Smooth muscle cell (in vitro differentiated cells): ENCODE results near the gene SPRR2B. TPM values are rescaled to one million over a fixed set of nuclear protein-coding genes. Genes with fewer than 3 reads are reported as not detected.
"Not testable (repeated sequence)": the region's sequence is repeated elsewhere in the genome, so short reads cannot be mapped to it uniquely, and the experiment has no call there.

ENCODE experiments used
- DNase-seq: peaks from one replicate; lab custom pipeline; 2025; ENCODE audit not compliant: unreplicated experiment; lab: John Stamatoyannopoulos, UW
- H2AFZ ChIP-seq: fragments of 200-600 bp; sonication (generic); 2 replicates; pipeline ENCODE4 v1.6.0; 2016; ENCODE audit warnings: antibody characterized with exemption, low read depth, mild to moderate bottlenecking
- H3F3A ChIP-seq: fragments of 200-600 bp; sonication (generic); 2 replicates; pipeline ENCODE4 v1.6.0; 2017; ENCODE audit warnings: antibody characterized with exemption, low read depth
- H3K27ac ChIP-seq: fragments of 200-600 bp; sonication (generic); 2 replicates; pipeline ENCODE4 v1.5.1; 2016; ENCODE audit warnings: low read depth, mild to moderate bottlenecking
- H3K27me3 ChIP-seq: fragments of 200-600 bp; sonication (generic); 2 replicates; pipeline ENCODE4 v1.6.1; 2016; ENCODE audit warnings: low read depth, mild to moderate bottlenecking
- H3K36me3 ChIP-seq: fragments of 200-600 bp; sonication (generic); 2 replicates; pipeline ENCODE4 v1.5.1; 2016; ENCODE audit warnings: low read depth
- H3K4me1 ChIP-seq: fragments of 200-600 bp; sonication (generic); 2 replicates; pipeline ENCODE4 v1.5.1; 2016; ENCODE audit warnings: low read depth
- H3K4me2 ChIP-seq: fragments of 200-600 bp; sonication (generic); 2 replicates; pipeline ENCODE4 v1.6.0; 2016; ENCODE audit warnings: mild to moderate bottlenecking
- H3K4me3 ChIP-seq: fragments of 200-600 bp; sonication (generic); 2 replicates; pipeline ENCODE4 v1.5.1; 2016; ENCODE audit warnings: mild to moderate bottlenecking
- H3K79me2 ChIP-seq: fragments of 200-600 bp; sonication (generic); 2 replicates; pipeline ENCODE4 v1.6.0; 2016; ENCODE audit warnings: low read depth, mild to moderate bottlenecking
- H3K9ac ChIP-seq: fragments of 200-600 bp; sonication (generic); 2 replicates; pipeline ENCODE4 v1.6.0; 2016; ENCODE audit warnings: low read depth
- H3K9me3 ChIP-seq: fragments of 200-600 bp; sonication (generic); replicated peaks from 2 replicates; pipeline ENCODE4 v1.5.1; 2016; ENCODE audit warnings: low read depth
- H4K20me1 ChIP-seq: fragments of 200-600 bp; sonication (generic); 2 replicates; pipeline ENCODE4 v1.6.0; 2016; ENCODE audit warnings: low read depth
- WGBS: methylation state at CpG from one replicate; pipeline ENCODE4 v1.1.7; 2016; ENCODE audit warnings: low lambda C conversion rate; 5-methylcytosine and 5-hydroxymethylcytosine counted together
- polyA plus RNA-seq: library from polyadenylated mRNA; unstranded; fragments of >200 nt; fragmentation: Nextera tagmentation; extraction: Ambion mirVana; gene quantifications from 2 replicates; pipeline ENCODE4 v1.2.1, GENCODE V29; 2016
- total RNA-seq: library from RNA; depleted of rRNA; stranded (reverse); fragments of >200 nt; gene quantifications from 2 replicates; pipeline ENCODE4 v1.2.3, GENCODE V29; 2014
- TF ChIP-seq, protein P1 (sequence below): fragments of 200-600 bp; sonication (generic); IDR thresholded peaks from 2 replicates; pipeline ENCODE4 v1.5.1; 2017; ENCODE audit warnings: borderline replicate concordance, mild to moderate bottlenecking, antibody characterized with exemption; ENCODE audit not compliant: insufficient read depth, poor library complexity, severe bottlenecking

The SPRR2B gene
- total and polyA plus RNA-seq, 2 experiments from 2014 or later: 2.8 TPM; not detected in 1

GRCh38 chr1:153058154-153058553 lies 13.3 kb downstream of the SPRR2B start:
- TF ChIP-seq, protein P1, sequence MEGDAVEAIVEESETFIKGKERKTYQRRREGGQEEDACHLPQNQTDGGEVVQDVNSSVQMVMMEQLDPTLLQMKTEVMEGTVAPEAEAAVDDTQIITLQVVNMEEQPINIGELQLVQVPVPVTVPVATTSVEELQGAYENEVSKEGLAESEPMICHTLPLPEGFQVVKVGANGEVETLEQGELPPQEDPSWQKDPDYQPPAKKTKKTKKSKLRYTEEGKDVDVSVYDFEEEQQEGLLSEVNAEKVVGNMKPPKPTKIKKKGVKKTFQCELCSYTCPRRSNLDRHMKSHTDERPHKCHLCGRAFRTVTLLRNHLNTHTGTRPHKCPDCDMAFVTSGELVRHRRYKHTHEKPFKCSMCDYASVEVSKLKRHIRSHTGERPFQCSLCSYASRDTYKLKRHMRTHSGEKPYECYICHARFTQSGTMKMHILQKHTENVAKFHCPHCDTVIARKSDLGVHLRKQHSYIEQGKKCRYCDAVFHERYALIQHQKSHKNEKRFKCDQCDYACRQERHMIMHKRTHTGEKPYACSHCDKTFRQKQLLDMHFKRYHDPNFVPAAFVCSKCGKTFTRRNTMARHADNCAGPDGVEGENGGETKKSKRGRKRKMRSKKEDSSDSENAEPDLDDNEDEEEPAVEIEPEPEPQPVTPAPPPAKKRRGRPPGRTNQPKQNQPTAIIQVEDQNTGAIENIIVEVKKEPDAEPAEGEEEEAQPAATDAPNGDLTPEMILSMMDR: no peak
- no peak overlapping the region for H3K4me2 ChIP-seq
- no peaks in the 10 kb centered on the region for H3K27me3 ChIP-seq
- peaks cover 3% of the 10 kb centered on the region for H3K9me3 ChIP-seq
- no peak for DNase-seq
- H3K27ac ChIP-seq: no peak overlapping the region
- WGBS: 70% methylated on average over 2 of the region's 2 CpGs
- H2AFZ ChIP-seq: no peak overlapping the region
- no peak overlapping the region for H3K4me3 ChIP-seq
- H3K79me2 ChIP-seq: no peaks in the 10 kb centered on the region
- H3K36me3 ChIP-seq: no peaks in the 10 kb centered on the region
- no peaks in the 10 kb centered on the region for H3K4me1 ChIP-seq
- H4K20me1 ChIP-seq: no peaks in the 10 kb centered on the region
- no peaks in the 10 kb centered on the region for H3F3A ChIP-seq
- H3K9ac ChIP-seq: no peak overlapping the region

- WGBS: 57% methylated on average over 2 of the region's 2 CpGs
- no peak within 1 kb of the TSS for H3K4me3 ChIP-seq
Observed at GRCh38 chr1:153057375-153057774, 14.0 kb downstream of the SPRR2B start, which contains the start of gene SPRR2A. SPRR2A (minus strand) TSS chr1:153057512; CDS start chr1:153056735, 777 bp downstream.

DNA sequence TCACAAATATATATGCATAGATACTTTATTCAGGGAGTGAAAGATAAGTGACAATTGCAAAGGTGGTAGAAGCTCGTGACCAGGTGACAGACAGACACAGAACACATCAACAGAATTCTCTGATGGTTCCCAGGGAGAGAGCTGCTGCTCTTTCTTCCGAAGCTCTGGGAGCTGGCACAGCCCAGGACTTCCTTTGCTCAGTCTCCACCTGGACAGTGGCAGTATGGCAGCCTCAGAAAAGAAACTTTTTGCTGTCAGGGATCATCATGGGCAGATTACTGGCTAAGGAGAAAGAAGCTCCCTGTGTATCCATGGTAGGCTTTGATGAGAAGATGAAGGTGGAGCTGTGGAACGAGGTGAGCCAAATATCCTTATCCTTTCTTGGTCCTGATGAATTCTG lies 15.3 kb downstream of the SPRR2B start:
- H2AFZ ChIP-seq, H3K4me1 ChIP-seq, H3K27me3 ChIP-seq, H3K9ac ChIP-seq, H3K4me3 ChIP-seq, H3K79me2 ChIP-seq, H4K20me1 ChIP-seq, H3K4me2 ChIP-seq, DNase-seq, H3K9me3 ChIP-seq, H3K36me3 ChIP-seq, H3F3A ChIP-seq, H3K27ac ChIP-seq: not testable (repeated sequence)
- WGBS: 58% methylated on average over 3 of the region's 3 CpGs

More at GRCh38 chr1:153057375-153057774, 14.0 kb downstream of the SPRR2B start, which contains the start of gene SPRR2A:
- H2AFZ ChIP-seq: no peak within 1 kb of the TSS
- H3K9ac ChIP-seq: no peak within 1 kb of the TSS
- TF ChIP-seq, protein P1: no peak
- no peak within 1 kb of the TSS for H3K4me2 ChIP-seq
- H3K27me3 ChIP-seq: no peaks in the 10 kb centered on the region
- H3F3A ChIP-seq: no peaks in the 10 kb centered on the region
- no peaks in the 10 kb centered on the region for H3K36me3 ChIP-seq
- no peaks in the 10 kb centered on the region for H4K20me1 ChIP-seq
- DNase-seq: no peak
- H3K9me3 ChIP-seq: peaks cover 3% of the 10 kb centered on the region
- H3K79me2 ChIP-seq: no peaks in the 10 kb centered on the region
- no peak within 1 kb of the TSS for H3K27ac ChIP-seq
- H3K4me1 ChIP-seq: no peaks in the 10 kb centered on the region

GRCh38 chr1:153049211-153049610 lies 22.2 kb downstream of the SPRR2B start:
- Histone ChIP-seq H3K4me1 (no peaks in the 10 kb centered on the region), H3K36me3 (no peaks in the 10 kb centered on the region), H3F3A (no peaks in the 10 kb centered on the region), H2AFZ (no peak overlapping the region), H3K9ac (no peak overlapping the region), H3K4me3 (no peak overlapping the region), H3K27ac (no peak overlapping the region), H3K27me3 (no peaks in the 10 kb centered on the region), H3K79me2 (no peaks in the 10 kb centered on the region), H3K9me3 (peaks cover 3% of the 10 kb centered on the region), H3K4me2 (no peak overlapping the region), H4K20me1 (no peaks in the 10 kb centered on the region)
- WGBS: 69% methylated on average over 2 of the region's 2 CpGs
- no peak for DNase-seq
- TF ChIP-seq, protein P1: no peak
